ENCODE measurements around the gene CCDC136. TPM values are rescaled to one million over a fixed set of nuclear protein-coding genes. Genes with fewer than 3 reads are reported as not detected.

CCDC136 gene
- total RNA-seq, 4 donors from 2014 or later = 20.7 to 36.5 (median 33.7) TPM

GRCh38 chr7:128794020-128794419 lies 2.3 kb downstream of the CCDC136 start:
- no peak for TF ChIP-seq CTCF (IDR thresholded peaks at IDR 0.05)
- TF ChIP-seq EP300 (IDR thresholded peaks at IDR 0.05) = no peak
- TF ChIP-seq POLR2A (IDR thresholded peaks at IDR 0.05; ENCODE audit: low read depth) = no peak
- no peak for TF ChIP-seq POLR2AphosphoS5 (IDR thresholded peaks at IDR 0.05)
- Histone ChIP-seq H3K27ac (replicated peaks in 1 of 4) (no peak overlapping the region), H3K9me3 (no peaks in the 10 kb centered on the region), H3K36me3 (peaks cover 0 to 13% (median 0%) of the 10 kb centered on the region in 4 donors), H3K27me3 (peaks cover 0 to 5% (median 0%) of the 10 kb centered on the region in 4 donors), H3K4me3 (no peak overlapping the region), H3K4me1 (peaks cover 25 to 31% (median 27%) of the 10 kb centered on the region in 4 donors)
- no peak for DNase-seq (ENCODE audit: extremely low spot score)
- intact Hi-C loops (cut with DNase I) = loop anchor here (5.0 kb wide), 4 partner anchors 33 to 88 kb away; partner anchors contain the start of gene CALU
- 93% methylated on average over 3 of the region's 3 CpGs for WGBS

- TF ChIP-seq EP300 (IDR thresholded peaks at IDR 0.05) = no peak
- TF ChIP-seq POLR2A (IDR thresholded peaks at IDR 0.05; ENCODE audit: low read depth) = no peak
- no peak for TF ChIP-seq CTCF (IDR thresholded peaks at IDR 0.05)
- no peak for TF ChIP-seq POLR2AphosphoS5 (IDR thresholded peaks at IDR 0.05)
- intact Hi-C loops (cut with DNase I) = loop anchor here (5.0 kb wide), 4 partner anchors 33 to 88 kb away; partner anchors contain the start of gene CALU
- H3K27me3 ChIP-seq = peaks cover 0 to 5% (median 0%) of the 10 kb centered on the region in 4 donors
- peaks cover 0 to 13% (median 0%) of the 10 kb centered on the region in 4 donors for H3K36me3 ChIP-seq
- H3K4me3 ChIP-seq = no peak overlapping the region
- no peak for DNase-seq (ENCODE audit: extremely low spot score)
- no peaks in the 10 kb centered on the region for H3K9me3 ChIP-seq
- H3K27ac ChIP-seq (replicated peaks in 1 of 4) = no peak overlapping the region
- peaks cover 25 to 31% (median 27%) of the 10 kb centered on the region in 4 donors for H3K4me1 ChIP-seq
- WGBS = 84% methylated on average over 4 of the region's 8 CpGs
These were observed 2.7 kb downstream of the CCDC136 start for GRCh38 chr7:128794436-128794835.

- Histone ChIP-seq H3K36me3 (peaks cover 0 to 13% (median 0%) of the 10 kb centered on the region in 4 donors), H3K27me3 (peaks cover 0 to 5% (median 0%) of the 10 kb centered on the region in 4 donors), H3K27ac (replicated peaks in 1 of 4) (no peak overlapping the region), H3K4me3 (no peak overlapping the region), H3K9me3 (no peaks in the 10 kb centered on the region), H3K4me1 (peaks cover 25 to 30% (median 26%) of the 10 kb centered on the region in 4 donors)
- intact Hi-C loops (cut with DNase I) = no loop called here
- DNase-seq (ENCODE audit: extremely low spot score) = no peak
- 88% methylated on average over 4 of the region's 4 CpGs for WGBS
- TF ChIP-seq EP300 (IDR thresholded peaks at IDR 0.05) (no peak), POLR2AphosphoS5 (IDR thresholded peaks at IDR 0.05) (no peak), CTCF (IDR thresholded peaks at IDR 0.05) (no peak), POLR2A (IDR thresholded peaks at IDR 0.05; ENCODE audit: low read depth) (no peak)
These were observed 3.4 kb downstream of the CCDC136 start for GRCh38 chr7:128795129-128795528.

- no peak for TF ChIP-seq POLR2AphosphoS5 (IDR thresholded peaks at IDR 0.05)
- no peak for TF ChIP-seq EP300 (IDR thresholded peaks at IDR 0.05)
- 55% methylated on average over 5 of the region's 5 CpGs for WGBS
- Histone ChIP-seq H3K27ac (replicated peaks in 1 of 4) (no peak overlapping the region), H3K9me3 (no peaks in the 10 kb centered on the region), H3K4me3 (no peak overlapping the region), H3K36me3 (peaks cover 0 to 17% (median 1%) of the 10 kb centered on the region in 4 donors), H3K4me1 (peaks cover 17 to 22% (median 19%) of the 10 kb centered on the region in 4 donors), H3K27me3 (peaks cover 0 to 5% (median 0%) of the 10 kb centered on the region in 4 donors)
- DNase-seq (ENCODE audit: extremely low spot score) = no peak
- intact Hi-C loops (cut with DNase I) = no loop called here
These were observed 4.6 kb downstream of the CCDC136 start for GRCh38 chr7:128796327-128796726.

- H3K27ac ChIP-seq (replicated peaks in 1 of 4) = no peak overlapping the region
- intact Hi-C loops (cut with DNase I) = no loop called here
- H3K4me3 ChIP-seq = no peak overlapping the region
- peaks cover 0 to 34% (median 5%) of the 10 kb centered on the region in 4 donors for H3K36me3 ChIP-seq
- H3K27me3 ChIP-seq = no peaks in the 10 kb centered on the region
- WGBS = 92% methylated on average over 2 of the region's 2 CpGs
- no peaks in the 10 kb centered on the region for H3K4me1 ChIP-seq
- no peak for DNase-seq (ENCODE audit: extremely low spot score)
- H3K9me3 ChIP-seq = no peaks in the 10 kb centered on the region
- TF ChIP-seq POLR2A (IDR thresholded peaks at IDR 0.05; ENCODE audit: low read depth) (no peak), POLR2AphosphoS5 (IDR thresholded peaks at IDR 0.05) (no peak), CTCF (IDR thresholded peaks at IDR 0.05) (no peak), EP300 (IDR thresholded peaks at IDR 0.05) (no peak)
These were observed 7.7 kb downstream of the CCDC136 start for GRCh38 chr7:128799451-128799850.

Data from esophagus muscularis mucosa (tissue), 4 donors.